Skeletal muscle satellite cell (primary cell): Measurements from ENCODE around the gene SPTB.
"Not testable (repeated sequence)": the region's sequence is repeated elsewhere in the genome, so short reads cannot be mapped to it uniquely, and the experiment has no call there.

ENCODE experiments used
- H3K27me3 ChIP-seq: 2 replicates; pipeline ENCODE4 v1.7.0; 2013; ENCODE audit warnings: low read length; ENCODE audit not compliant: control insufficient read depth, insufficient read depth
- H3K36me3 ChIP-seq: 2 replicates; pipeline ENCODE4 v1.7.0; 2013; ENCODE audit warnings: mild to moderate bottlenecking, control low read depth, low read length; ENCODE audit not compliant: insufficient read depth
- H3K4me1 ChIP-seq: 2 replicates; pipeline ENCODE4 v1.7.0; 2013; ENCODE audit warnings: low read length; ENCODE audit not compliant: control insufficient read depth, insufficient read depth
- H3K4me2 ChIP-seq: 2 replicates; pipeline ENCODE4 v1.7.0; 2013; ENCODE audit warnings: mild to moderate bottlenecking, low read length
- H3K4me3 ChIP-seq: 2 replicates; pipeline ENCODE4 v1.7.0; 2013; ENCODE audit warnings: low read length
- H3K9ac ChIP-seq: 2 replicates; pipeline ENCODE4 v1.7.0; 2013; ENCODE audit warnings: mild to moderate bottlenecking, low read depth, low read length, moderate library complexity
- H3K9me3 ChIP-seq: replicated peaks from 2 replicates; pipeline ENCODE4 v1.7.0; 2013; ENCODE audit warnings: mild to moderate bottlenecking, control low read depth, low read length

SPTB gene

DNA sequence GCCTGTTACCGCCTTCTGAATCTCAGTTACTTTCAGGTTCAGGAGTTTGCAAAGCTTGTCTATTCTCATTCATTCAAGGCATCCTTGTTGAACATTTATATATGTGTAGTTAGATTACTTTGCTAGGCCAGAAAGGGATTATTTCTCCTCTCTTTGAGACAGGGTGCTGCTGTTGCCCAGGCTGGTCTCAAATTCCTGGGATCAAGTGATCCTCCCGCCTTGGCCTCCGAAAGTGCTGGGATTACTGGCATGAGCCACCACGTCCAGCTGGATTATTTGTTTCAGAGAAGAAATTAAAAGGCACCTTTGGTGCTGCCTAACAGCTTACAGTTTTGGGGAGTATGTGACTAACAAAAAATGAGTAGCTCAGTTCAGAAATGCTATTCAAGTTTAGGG is 35.3 kb upstream of the SPTB start:
- H3K27me3 ChIP-seq = peaks cover 5% of the 10 kb centered on the region
- peak overlapping the region; percentile 85 for H3K4me2 ChIP-seq
- H3K36me3 ChIP-seq = no peaks in the 10 kb centered on the region
- peak overlapping the region; percentile 96 for H3K9ac ChIP-seq
- peaks cover 41% of the 10 kb centered on the region for H3K4me1 ChIP-seq
- no peaks in the 10 kb centered on the region for H3K9me3 ChIP-seq
- peak overlapping the region; percentile 81 for H3K4me3 ChIP-seq

DNA sequence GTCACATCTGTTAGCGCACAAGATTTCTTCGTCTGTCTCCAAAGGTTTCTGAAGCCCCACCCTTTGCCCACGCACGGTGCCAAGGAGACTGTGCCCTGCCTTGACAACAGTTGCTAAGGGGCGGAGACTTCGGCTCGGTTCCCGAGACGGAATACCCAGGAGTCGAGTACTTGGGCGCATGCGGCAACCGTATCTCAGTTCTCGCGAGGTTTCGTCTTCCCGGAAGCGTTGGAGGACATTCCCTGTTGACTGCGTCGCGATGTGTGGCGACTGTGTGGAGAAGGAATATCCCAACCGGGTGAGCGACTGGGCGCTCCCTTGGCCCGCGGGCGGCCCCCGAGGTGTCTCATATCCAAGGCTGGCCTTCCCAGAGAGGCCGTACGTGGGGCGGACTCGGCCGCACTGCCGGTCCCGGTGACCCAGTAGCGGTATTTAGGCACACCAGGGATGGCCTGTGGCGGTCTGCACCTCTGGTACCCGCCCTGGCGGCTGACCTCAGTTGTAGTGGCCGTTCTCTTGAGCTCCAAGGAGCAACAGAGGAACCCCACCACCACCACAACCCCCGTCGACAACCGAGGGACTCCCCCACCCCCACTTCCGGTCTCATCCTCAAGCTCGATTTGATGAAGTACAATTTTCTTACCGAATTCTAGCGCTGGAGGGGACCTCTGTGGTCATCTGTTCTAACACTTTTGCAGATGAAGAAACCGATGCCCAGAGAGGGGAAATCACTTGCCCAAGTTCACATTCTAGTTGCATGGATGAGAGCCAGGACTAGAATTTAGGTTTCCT is 34.7 kb upstream of the SPTB start, which contains the start of gene CHURC1:
Gene CHURC1 (plus strand): TSS at position 219 of the 792 bp plus-strand sequence. CDS start 41 bp downstream, at position 260.
- Histone ChIP-seq H3K9ac (peak within 1 kb of the TSS; percentile 96), H3K4me3 (peak within 1 kb of the TSS; percentile 81), H3K9me3 (no peaks in the 10 kb centered on the region), H3K4me2 (peak within 1 kb of the TSS; percentile 85), H3K4me1 (peaks cover 35% of the 10 kb centered on the region), H3K36me3 (no peaks in the 10 kb centered on the region), H3K27me3 (peaks cover 10% of the 10 kb centered on the region)

DNA sequence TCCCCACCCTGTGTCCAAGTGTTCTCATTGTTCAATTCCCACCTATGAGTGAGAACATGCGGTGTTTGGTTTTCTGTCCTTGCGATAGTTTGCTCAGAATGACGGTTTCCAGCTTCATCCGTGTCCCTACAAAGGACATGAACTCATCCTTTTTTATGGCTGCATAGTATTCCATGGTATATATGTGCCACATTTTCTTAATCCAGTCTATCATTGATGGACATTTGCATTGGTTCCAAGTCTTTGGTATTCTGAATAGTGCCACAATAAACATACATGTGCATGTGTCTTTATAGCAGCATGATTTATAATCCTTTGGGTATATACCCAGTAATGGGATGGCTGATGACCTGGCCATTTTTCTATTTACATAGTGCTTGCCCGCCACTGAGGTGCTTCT is 33.8 kb upstream of the SPTB start:
- H3K9ac ChIP-seq = peak overlapping the region; percentile 96
- not testable (repeated sequence) for H3K4me3 ChIP-seq, H3K9me3 ChIP-seq, H3K36me3 ChIP-seq
- peaks cover 19% of the 10 kb centered on the region for H3K27me3 ChIP-seq
- H3K4me1 ChIP-seq = peaks cover 26% of the 10 kb centered on the region
- H3K4me2 ChIP-seq = peak overlapping the region; percentile 85

DNA sequence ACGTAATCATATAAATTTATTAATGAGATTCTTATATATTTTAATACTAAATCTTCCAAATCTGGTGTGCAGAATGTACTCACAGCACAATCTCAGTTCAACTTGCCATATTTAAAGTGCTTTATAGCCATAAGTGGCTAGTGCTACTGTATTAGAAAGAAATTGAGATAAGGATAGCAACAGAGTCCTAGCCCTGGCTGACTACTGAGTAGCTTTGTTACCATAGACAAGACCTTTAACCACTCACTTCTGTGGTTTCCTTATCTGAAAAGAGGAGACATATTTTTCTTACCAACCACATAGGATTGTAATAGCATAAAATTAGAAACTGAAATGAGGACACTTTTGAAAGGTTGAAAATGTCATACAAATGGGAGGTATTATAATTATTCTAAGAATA is 32.6 kb upstream of the SPTB start:
- Histone ChIP-seq H3K27me3 (peaks cover 26% of the 10 kb centered on the region), H3K9me3 (no peaks in the 10 kb centered on the region), H3K4me2 (no peak overlapping the region), H3K9ac (no peak overlapping the region), H3K4me3 (no peak overlapping the region), H3K4me1 (peaks cover 14% of the 10 kb centered on the region), H3K36me3 (no peaks in the 10 kb centered on the region)

DNA sequence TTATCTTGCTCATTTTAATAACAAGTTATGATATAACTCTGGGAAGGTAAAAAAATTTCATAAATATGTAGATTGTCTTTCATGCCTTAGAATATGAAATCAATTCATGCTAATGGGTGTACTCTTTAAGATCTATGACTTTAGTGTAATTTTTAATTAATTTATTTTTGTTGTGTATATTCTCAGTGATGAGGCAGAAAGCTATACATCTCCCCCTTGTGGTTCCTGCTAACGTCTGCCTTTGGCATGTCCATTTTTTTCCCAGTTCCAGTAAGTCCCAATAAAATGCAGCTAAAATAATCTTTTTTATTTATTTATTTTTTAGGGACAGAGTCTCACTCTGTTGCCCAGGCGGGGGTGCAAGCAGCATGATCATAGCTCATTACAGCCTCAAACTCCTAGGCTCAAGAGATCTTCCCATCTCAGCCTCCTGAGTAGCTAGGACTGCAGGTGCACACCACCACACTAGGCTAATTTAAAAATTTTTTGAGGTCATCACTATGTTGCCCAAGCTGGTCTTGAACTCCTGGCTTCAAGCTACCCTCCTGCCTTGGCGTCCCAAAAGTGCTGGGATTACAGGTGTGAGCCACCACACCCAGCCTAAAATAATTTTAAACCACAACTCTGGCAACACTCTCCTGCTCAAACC is 31.3 kb upstream of the SPTB start:
- Histone ChIP-seq H3K36me3 (no peaks in the 10 kb centered on the region), H3K4me1 (peaks cover 14% of the 10 kb centered on the region), H3K9me3 (no peaks in the 10 kb centered on the region), H3K9ac (no peak overlapping the region), H3K4me3 (no peak overlapping the region), H3K27me3 (peaks cover 37% of the 10 kb centered on the region), H3K4me2 (no peak overlapping the region)

DNA sequence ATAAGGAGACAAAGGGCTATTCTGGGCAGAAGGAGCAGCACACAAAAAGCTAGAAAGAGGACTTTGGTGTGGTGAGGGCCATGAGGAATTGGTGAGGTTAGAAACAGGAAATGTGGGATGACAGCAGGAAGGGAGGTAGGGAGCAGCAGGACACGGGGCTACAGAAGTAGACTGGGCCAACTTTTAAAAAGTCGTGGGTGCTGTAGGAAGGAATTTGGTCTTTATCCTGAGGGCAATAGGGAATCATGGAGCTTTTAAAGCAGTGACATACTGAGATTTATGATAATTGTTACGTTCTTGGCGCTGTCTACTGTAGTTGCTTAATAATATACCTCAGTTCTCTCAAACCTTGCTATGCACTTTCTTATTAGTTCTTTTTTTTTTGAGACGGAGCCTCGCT is 26.3 kb upstream of the SPTB start:
- Histone ChIP-seq H3K4me3 (no peak overlapping the region), H3K4me2 (no peak overlapping the region), H3K36me3 (no peaks in the 10 kb centered on the region), H3K9me3 (no peaks in the 10 kb centered on the region), H3K4me1 (no peaks in the 10 kb centered on the region), H3K9ac (no peak overlapping the region), H3K27me3 (peaks cover 69% of the 10 kb centered on the region)

DNA sequence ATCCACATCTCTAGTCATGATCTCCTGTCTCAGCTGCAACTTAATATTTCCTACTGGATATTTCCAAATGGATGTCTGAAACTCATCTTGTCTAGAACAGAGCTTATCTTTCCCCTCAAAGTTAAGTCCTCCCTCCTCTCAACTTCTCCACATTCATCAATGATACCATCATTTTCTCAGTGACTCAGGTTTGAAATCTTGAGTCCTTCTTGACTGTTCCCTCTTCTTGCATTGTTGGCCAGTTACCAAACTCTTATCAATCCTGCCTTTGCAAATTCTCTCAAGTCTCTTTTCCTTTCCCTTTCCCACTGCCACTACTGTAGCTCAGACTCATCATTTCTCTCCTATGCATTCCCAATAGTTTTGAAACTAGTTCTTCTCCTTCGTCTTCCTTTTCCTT is 20.3 kb upstream of the SPTB start:
- Histone ChIP-seq H3K4me2 (no peak overlapping the region), H3K4me1 (no peaks in the 10 kb centered on the region)

DNA sequence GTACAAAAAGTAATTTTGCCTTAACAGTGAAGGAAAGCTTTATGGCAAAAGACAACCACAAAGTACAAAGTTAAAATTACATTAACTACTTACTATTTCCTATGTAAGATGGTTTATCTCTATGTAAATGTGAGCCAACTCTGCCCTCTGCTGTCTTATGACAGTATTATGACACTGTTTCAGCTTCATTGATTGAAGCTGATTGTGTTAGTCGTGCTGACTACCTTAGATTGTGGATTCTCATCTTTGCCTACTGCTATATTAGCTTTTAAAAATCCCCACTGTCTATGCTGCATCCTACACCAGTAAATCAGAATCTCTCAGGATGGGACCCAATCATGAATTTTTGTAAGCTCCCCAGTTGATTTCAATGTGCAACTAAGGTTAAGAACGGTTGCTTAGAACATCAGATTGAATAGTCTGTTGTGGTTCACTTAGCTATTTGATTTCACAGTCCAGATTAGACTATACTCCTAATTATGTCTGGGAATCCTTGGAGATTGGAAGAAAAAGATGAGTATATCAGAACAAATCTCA is 12.2 kb upstream of the SPTB start:
- Histone ChIP-seq H3K4me2 (no peak overlapping the region), H3K4me1 (no peaks in the 10 kb centered on the region), H3K36me3 (no peaks in the 10 kb centered on the region), H3K9ac (no peak overlapping the region), H3K4me3 (no peak overlapping the region), H3K9me3 (no peaks in the 10 kb centered on the region), H3K27me3 (peaks cover 46% of the 10 kb centered on the region)

More for the DNA sequence above, 20.3 kb upstream of the SPTB start:
- Histone ChIP-seq H3K4me3 (no peak overlapping the region), H3K36me3 (no peaks in the 10 kb centered on the region), H3K27me3 (peaks cover 59% of the 10 kb centered on the region), H3K9me3 (no peaks in the 10 kb centered on the region), H3K9ac (no peak overlapping the region)

DNA sequence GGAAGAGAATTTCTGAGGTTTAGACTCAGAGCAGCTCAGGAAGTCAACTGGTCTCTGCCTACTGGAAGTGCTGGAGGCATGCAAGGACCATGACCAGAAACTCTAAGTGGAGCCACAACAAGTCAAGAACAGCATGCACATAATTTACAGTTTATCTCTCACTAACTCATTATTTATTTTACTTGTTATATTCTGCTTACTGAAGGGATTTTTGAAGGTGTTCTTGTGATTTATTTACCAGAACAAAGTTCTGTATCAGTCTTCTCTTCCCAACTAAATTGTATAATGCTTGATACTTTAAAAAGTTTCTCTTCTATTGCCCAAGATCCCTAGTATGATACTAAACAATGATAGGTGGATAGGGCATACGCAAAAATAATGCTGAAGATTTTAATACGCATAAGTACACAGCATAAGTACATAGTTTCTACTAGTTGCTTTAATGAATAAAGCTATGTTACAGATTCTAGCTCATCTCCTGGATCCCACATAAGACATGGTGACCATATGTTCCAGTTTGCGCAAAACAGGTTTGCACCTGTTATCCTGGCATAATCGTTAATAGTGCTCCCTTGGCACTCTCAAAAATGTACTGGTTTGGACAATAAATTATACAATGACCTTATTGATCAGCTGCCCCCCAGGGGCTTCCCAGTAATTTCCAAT is 11.6 kb upstream of the SPTB start:
- Histone ChIP-seq H3K36me3 (no peaks in the 10 kb centered on the region), H3K4me3 (no peak overlapping the region), H3K27me3 (peaks cover 50% of the 10 kb centered on the region), H3K9me3 (no peaks in the 10 kb centered on the region), H3K4me1 (no peaks in the 10 kb centered on the region), H3K9ac (no peak overlapping the region), H3K4me2 (no peak overlapping the region)

DNA sequence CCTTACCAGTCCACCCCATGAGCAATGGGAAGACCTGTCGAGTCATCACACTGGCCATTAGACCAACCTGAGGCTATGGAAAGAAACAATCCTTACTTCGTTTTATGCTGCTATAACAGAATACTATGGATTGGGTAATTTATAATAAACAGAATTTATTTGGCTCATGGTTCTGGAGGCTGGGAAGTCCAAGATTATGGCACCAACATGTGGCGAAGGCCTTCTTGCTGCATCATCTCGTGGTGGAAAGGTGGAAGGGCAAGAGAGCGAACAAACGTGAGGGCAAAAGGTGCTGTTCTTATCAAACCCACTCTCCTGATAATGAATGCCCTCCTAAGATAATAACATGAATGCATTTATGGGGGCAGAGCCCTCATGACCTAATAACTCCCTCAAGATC is 9.6 kb upstream of the SPTB start:
- no peak overlapping the region for H3K4me3 ChIP-seq
- H3K4me2 ChIP-seq = no peak overlapping the region
- H3K4me1 ChIP-seq = no peaks in the 10 kb centered on the region
- no peaks in the 10 kb centered on the region for H3K9me3 ChIP-seq
- H3K9ac ChIP-seq = no peak overlapping the region
- no peaks in the 10 kb centered on the region for H3K36me3 ChIP-seq
- peaks cover 66% of the 10 kb centered on the region for H3K27me3 ChIP-seq

DNA sequence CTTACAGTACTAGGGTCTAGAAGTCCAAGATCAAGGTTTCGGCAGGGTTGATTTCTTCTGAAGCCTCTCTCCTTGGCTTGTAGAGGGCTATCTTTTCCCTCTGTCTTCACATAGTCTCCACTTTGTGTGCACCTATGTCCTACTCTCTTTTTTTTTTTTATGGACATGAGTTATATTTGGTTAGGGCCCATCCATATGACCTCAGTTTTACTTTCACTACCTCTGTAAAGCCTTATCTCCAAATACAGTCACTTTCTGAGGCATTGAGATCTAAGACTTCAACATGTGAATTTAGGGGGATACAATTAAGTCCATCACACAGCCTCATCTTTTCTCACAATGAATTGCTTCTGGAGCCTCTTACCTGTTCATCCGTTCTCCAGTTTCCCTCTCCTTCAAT is 5.9 kb upstream of the SPTB start:
- Histone ChIP-seq H3K4me1 (no peaks in the 10 kb centered on the region), H3K9ac (no peak overlapping the region), H3K4me2 (no peak overlapping the region), H3K9me3 (no peaks in the 10 kb centered on the region), H3K27me3 (peaks cover 85% of the 10 kb centered on the region), H3K36me3 (no peaks in the 10 kb centered on the region), H3K4me3 (no peak overlapping the region)
